ENCODE results near the gene TRMU. TPM values are rescaled to one million over a fixed set of nuclear protein-coding genes. Genes with fewer than 3 reads are reported as not detected.

TRMU gene
- total and polyA plus RNA-seq, 2 of the 8 experiments (the other 6 are each of a cell fraction or from before 2014, with no cell fraction given) = 43.4 to 70.6 TPM

DNA sequence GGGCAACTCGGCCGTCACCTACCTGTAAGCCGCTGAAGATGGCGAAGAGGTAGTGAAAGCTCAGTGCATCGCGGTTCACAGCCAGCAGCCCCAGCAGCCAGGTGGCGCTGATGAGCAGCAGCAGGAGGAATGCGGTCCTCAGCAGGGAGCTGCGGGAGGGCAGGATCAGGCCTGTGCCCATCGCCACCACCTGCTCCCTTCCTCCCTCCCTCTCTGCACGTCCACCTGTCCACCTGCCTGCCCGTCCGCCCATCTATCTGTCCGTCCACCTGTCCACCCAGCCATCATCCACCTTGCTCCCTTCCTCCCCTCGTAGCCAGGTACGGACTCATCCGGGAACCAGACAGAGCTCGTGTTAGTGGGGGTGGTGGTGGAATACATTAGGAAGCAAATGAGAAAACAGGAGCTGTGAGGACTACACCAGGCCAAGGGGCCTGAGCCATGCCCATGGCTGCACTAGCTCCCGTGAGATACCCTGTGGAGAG, 32.2 kb downstream of the TRMU start (continued):
- peak; percentile 85 to 88 for TF ChIP-seq RAD21 (IDR thresholded peaks at IDR 0.05 in 1 of 2, conservative IDR thresholded peaks at IDR 0.05 in 1 of 2; ENCODE audit: low read depth in 2 of 2, low read length in 2 of 2)
- TF ChIP-seq KDM1A (IDR thresholded peaks at IDR 0.05; ENCODE audit: borderline replicate concordance, low read length) = no peak; the same call in 1 of the 2 replicates
- TF ChIP-seq SIX5 (IDR thresholded peaks at IDR 0.05; ENCODE audit: low read depth, low read length) = no peak
- no peak for TF ChIP-seq NRF1 (IDR thresholded peaks at IDR 0.05; ENCODE audit: low read depth, low read length)
- TF ChIP-seq HDAC6 (IDR thresholded peaks at IDR 0.05; ENCODE audit: low read depth, low read length) = no peak
- TF ChIP-seq, protein P1, sequence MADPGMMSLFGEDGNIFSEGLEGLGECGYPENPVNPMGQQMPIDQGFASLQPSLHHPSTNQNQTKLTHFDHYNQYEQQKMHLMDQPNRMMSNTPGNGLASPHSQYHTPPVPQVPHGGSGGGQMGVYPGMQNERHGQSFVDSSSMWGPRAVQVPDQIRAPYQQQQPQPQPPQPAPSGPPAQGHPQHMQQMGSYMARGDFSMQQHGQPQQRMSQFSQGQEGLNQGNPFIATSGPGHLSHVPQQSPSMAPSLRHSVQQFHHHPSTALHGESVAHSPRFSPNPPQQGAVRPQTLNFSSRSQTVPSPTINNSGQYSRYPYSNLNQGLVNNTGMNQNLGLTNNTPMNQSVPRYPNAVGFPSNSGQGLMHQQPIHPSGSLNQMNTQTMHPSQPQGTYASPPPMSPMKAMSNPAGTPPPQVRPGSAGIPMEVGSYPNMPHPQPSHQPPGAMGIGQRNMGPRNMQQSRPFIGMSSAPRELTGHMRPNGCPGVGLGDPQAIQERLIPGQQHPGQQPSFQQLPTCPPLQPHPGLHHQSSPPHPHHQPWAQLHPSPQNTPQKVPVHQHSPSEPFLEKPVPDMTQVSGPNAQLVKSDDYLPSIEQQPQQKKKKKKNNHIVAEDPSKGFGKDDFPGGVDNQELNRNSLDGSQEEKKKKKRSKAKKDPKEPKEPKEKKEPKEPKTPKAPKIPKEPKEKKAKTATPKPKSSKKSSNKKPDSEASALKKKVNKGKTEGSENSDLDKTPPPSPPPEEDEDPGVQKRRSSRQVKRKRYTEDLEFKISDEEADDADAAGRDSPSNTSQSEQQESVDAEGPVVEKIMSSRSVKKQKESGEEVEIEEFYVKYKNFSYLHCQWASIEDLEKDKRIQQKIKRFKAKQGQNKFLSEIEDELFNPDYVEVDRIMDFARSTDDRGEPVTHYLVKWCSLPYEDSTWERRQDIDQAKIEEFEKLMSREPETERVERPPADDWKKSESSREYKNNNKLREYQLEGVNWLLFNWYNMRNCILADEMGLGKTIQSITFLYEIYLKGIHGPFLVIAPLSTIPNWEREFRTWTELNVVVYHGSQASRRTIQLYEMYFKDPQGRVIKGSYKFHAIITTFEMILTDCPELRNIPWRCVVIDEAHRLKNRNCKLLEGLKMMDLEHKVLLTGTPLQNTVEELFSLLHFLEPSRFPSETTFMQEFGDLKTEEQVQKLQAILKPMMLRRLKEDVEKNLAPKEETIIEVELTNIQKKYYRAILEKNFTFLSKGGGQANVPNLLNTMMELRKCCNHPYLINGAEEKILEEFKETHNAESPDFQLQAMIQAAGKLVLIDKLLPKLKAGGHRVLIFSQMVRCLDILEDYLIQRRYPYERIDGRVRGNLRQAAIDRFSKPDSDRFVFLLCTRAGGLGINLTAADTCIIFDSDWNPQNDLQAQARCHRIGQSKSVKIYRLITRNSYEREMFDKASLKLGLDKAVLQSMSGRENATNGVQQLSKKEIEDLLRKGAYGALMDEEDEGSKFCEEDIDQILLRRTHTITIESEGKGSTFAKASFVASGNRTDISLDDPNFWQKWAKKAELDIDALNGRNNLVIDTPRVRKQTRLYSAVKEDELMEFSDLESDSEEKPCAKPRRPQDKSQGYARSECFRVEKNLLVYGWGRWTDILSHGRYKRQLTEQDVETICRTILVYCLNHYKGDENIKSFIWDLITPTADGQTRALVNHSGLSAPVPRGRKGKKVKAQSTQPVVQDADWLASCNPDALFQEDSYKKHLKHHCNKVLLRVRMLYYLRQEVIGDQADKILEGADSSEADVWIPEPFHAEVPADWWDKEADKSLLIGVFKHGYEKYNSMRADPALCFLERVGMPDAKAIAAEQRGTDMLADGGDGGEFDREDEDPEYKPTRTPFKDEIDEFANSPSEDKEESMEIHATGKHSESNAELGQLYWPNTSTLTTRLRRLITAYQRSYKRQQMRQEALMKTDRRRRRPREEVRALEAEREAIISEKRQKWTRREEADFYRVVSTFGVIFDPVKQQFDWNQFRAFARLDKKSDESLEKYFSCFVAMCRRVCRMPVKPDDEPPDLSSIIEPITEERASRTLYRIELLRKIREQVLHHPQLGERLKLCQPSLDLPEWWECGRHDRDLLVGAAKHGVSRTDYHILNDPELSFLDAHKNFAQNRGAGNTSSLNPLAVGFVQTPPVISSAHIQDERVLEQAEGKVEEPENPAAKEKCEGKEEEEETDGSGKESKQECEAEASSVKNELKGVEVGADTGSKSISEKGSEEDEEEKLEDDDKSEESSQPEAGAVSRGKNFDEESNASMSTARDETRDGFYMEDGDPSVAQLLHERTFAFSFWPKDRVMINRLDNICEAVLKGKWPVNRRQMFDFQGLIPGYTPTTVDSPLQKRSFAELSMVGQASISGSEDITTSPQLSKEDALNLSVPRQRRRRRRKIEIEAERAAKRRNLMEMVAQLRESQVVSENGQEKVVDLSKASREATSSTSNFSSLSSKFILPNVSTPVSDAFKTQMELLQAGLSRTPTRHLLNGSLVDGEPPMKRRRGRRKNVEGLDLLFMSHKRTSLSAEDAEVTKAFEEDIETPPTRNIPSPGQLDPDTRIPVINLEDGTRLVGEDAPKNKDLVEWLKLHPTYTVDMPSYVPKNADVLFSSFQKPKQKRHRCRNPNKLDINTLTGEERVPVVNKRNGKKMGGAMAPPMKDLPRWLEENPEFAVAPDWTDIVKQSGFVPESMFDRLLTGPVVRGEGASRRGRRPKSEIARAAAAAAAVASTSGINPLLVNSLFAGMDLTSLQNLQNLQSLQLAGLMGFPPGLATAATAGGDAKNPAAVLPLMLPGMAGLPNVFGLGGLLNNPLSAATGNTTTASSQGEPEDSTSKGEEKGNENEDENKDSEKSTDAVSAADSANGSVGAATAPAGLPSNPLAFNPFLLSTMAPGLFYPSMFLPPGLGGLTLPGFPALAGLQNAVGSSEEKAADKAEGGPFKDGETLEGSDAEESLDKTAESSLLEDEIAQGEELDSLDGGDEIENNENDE (IDR thresholded peaks at IDR 0.05; ENCODE audit: insufficient replicate concordance, low read length) = no peak
- no peak; the same call in 1 of the 2 replicates for TF ChIP-seq CHD2 (IDR thresholded peaks at IDR 0.05; ENCODE audit: low read length)
- TF ChIP-seq TBP (IDR thresholded peaks at IDR 0.05; ENCODE audit: low read depth, low read length) = no peak; the same call in 1 of the 2 replicates
- no peak for TF ChIP-seq SP4 (IDR thresholded peaks at IDR 0.05; ENCODE audit: low read length)
- no peak for TF ChIP-seq SIRT6 (IDR thresholded peaks at IDR 0.05; ENCODE audit: low read length)
- no peak for TF ChIP-seq RFX5 (IDR thresholded peaks at IDR 0.05; ENCODE audit: borderline replicate concordance, low read depth, low read length)
